HCT116 (cell line): ENCODE results near the gene CD44. TPM values are rescaled to one million over a fixed set of nuclear protein-coding genes. Genes with fewer than 3 reads are reported as not detected.

Experiments used
- ATAC-seq: fragments of 200-7000 bp; cut with Tn5 transposase; 2 replicates; pipeline ENCODE4 v1.9.1; 2020; ENCODE audit warnings: mild to moderate bottlenecking, moderate library complexity
- BruUV-seq: library from RNA; stranded (reverse); fragments of 400-500 nt; replicated peaks from 2 replicates; lab custom pipeline; 2021; lab: Mats Ljungman, UMichigan
- CTCF ChIA-PET: fragments of 300-600 bp; sonication (Branson Sonifier 250); formaldehyde crosslinking; loops from one replicate; lab custom pipeline; 2021; ENCODE audit warnings: antibody characterized with exemption; lab: Charles Lee
- POLR2A ChIA-PET: fragments of 300-600, 350-600 bp; sonication (Branson Sonifier 250); formaldehyde crosslinking; loops from one replicate; lab custom pipeline; 2021; ENCODE audit warnings: antibody characterized with exemption; lab: Charles Lee
- RAD21 ChIA-PET, 2 experiments: fragments of 300-600 bp; sonication (Branson Sonifier 250); formaldehyde crosslinking; loops; one replicate each; lab custom pipeline; 2023; ENCODE audit warnings: low total read pairs in 2 of 2; ENCODE audit not compliant: uncharacterized antibody in 2 of 2, unreplicated experiment in 2 of 2, low non-redundant PET in 1 of 2; lab: Charles Lee
- DNase-seq: peaks from one replicate; pipeline ENCODE4 v3.0.0-alpha.2; 2010; ENCODE audit warnings: low read depth, low spot score
- H2AFZ ChIP-seq: fragments of 200-600 bp; shearing (Covaris generic), sonication (generic); 2 replicates; pipeline ENCODE4 v1.6.1; 2017; ENCODE audit warnings: low read depth, mixed run types, mixed read lengths, antibody characterized with exemption, low read length; ENCODE audit not compliant: poor library complexity, severe bottlenecking
- H3K27ac ChIP-seq: 2 replicates; pipeline ENCODE4 v1.5.1; 2012; ENCODE audit warnings: low read depth, low read length
- H3K27me3 ChIP-seq: fragments of 200-600 bp; sonication (generic); 2 replicates; pipeline ENCODE4 v1.6.1; 2016; ENCODE audit warnings: mixed run types, low read length, mixed read lengths; ENCODE audit not compliant: insufficient read depth
- H3K36me3 ChIP-seq, 2 experiments: fragments of 200-500 bp in 1 of 2; fragments of 200-600 bp in 1 of 2; sonication (Bioruptor generic) in 1 of 2; sonication (generic) in 1 of 2; 2 replicates each; pipeline versions ENCODE4 v1.5.1 to v1.6.1; 2014 to 2016; ENCODE audit warnings: low read length in 2 of 2, inconsistent platforms in 1 of 2, mixed read lengths in 1 of 2, mixed run types in 1 of 2; ENCODE audit not compliant: insufficient read depth in 2 of 2, control insufficient read depth in 1 of 2
- H3K4me1 ChIP-seq, 2 experiments: fragments of 200-600 bp in 1 of 2; sonication (generic) in 1 of 2; 2 replicates each; pipeline versions ENCODE4 v1.5.1 to v1.6.1; 2012 to 2017; ENCODE audit warnings: low read length in 2 of 2, inconsistent platforms in 1 of 2, mild to moderate bottlenecking in 1 of 2, mixed read lengths in 1 of 2, mixed run types in 1 of 2, moderate library complexity in 1 of 2; ENCODE audit not compliant: insufficient read depth in 2 of 2, control insufficient read depth in 1 of 2
- H3K4me2 ChIP-seq: fragments of 200-600 bp; sonication (generic); 2 replicates; pipeline ENCODE4 v1.6.1; 2017; ENCODE audit warnings: mixed run types, low read length, mixed read lengths
- H3K4me3 ChIP-seq, 2 experiments: fragments of 200-600 bp in 1 of 2; sonication (generic) in 1 of 2; replicated peaks in 1 of 2; 2 replicates each; pipeline ENCODE4 v1.5.1; 2011 to 2016; ENCODE audit warnings: low read length in 2 of 2, control low read depth in 1 of 2, low read depth in 1 of 2, mild to moderate bottlenecking in 1 of 2, mixed read lengths in 1 of 2, mixed run types in 1 of 2
- H3K79me2 ChIP-seq: fragments of 200-600 bp; sonication (generic); 2 replicates; pipeline ENCODE4 v1.6.1; 2017; ENCODE audit warnings: mild to moderate bottlenecking, mixed run types, low read length, moderate library complexity, mixed read lengths; ENCODE audit not compliant: insufficient read depth
- H3K9ac ChIP-seq: fragments of 200-600 bp; sonication (generic); 2 replicates; pipeline ENCODE4 v1.6.1; 2016; ENCODE audit warnings: low read length, mixed read lengths
- H3K9me2 ChIP-seq: fragments of 200-600 bp; sonication (generic), shearing (Covaris generic); 2 replicates; pipeline ENCODE4 v1.6.1; 2017; ENCODE audit warnings: mixed run types, mild to moderate bottlenecking, moderate library complexity; ENCODE audit not compliant: insufficient read depth
- H3K9me3 ChIP-seq, 2 experiments: fragments of 200-500 bp in 1 of 2; fragments of 200-600 bp in 1 of 2; sonication (Bioruptor generic) in 1 of 2; sonication (generic) in 1 of 2; 2 replicates each; pipeline ENCODE4 v1.6.1; 2014 to 2017; ENCODE audit warnings: low read length in 2 of 2, mixed read lengths in 2 of 2, inconsistent platforms in 1 of 2, low read depth in 1 of 2, mild to moderate bottlenecking in 1 of 2, mixed run types in 1 of 2, moderate library complexity in 1 of 2; ENCODE audit not compliant: control insufficient read depth in 1 of 2, insufficient read depth in 1 of 2
- H4K20me1 ChIP-seq: fragments of 200-600 bp; sonication (generic), shearing (Covaris generic); 2 replicates; pipeline ENCODE4 v1.6.1; 2017; ENCODE audit warnings: mixed run types, mild to moderate bottlenecking, moderate library complexity; ENCODE audit not compliant: insufficient read depth
- CBX3 ChIP-seq: IDR thresholded peaks from 2 replicates; pipeline ENCODE4 v1.6.1; 2012; ENCODE audit warnings: low read depth
- CEBPB ChIP-seq: IDR thresholded peaks from 2 replicates; pipeline ENCODE4 v1.6.1; 2012; ENCODE audit warnings: low read depth
- ELF1 ChIP-seq: IDR thresholded peaks from 2 replicates; pipeline ENCODE4 v1.6.1; 2012; ENCODE audit warnings: low read depth, borderline replicate concordance
- JUND ChIP-seq: IDR thresholded peaks from 2 replicates; pipeline ENCODE4 v1.6.1; 2012
- REST ChIP-seq: IDR thresholded peaks from 2 replicates; pipeline ENCODE4 v1.6.1; 2012; ENCODE audit warnings: low read depth
- SP1 ChIP-seq: IDR thresholded peaks from 2 replicates; pipeline ENCODE4 v1.6.1; 2012; ENCODE audit warnings: low read depth
- YY1 ChIP-seq: IDR thresholded peaks from 2 replicates; pipeline ENCODE4 v1.6.1; 2011; ENCODE audit warnings: low read length, low read depth, moderate library complexity, mild to moderate bottlenecking; ENCODE audit not compliant: insufficient replicate concordance; ENCODE audit errors: extremely low read depth
- ZBTB33 ChIP-seq: IDR thresholded peaks from 2 replicates; pipeline ENCODE4 v1.6.1; 2011; ENCODE audit warnings: mild to moderate bottlenecking, low read length, moderate library complexity; ENCODE audit not compliant: insufficient replicate concordance; ENCODE audit errors: extremely low read depth
- intact Hi-C: fragments of 100-400 bp; cut with micrococcal nuclease; formaldehyde crosslinking; loops from 2 replicates; pipeline ENCODE4 v1.10.0; 2022
- total RNA-seq: library from RNA; stranded (reverse); gene quantifications from one replicate; pipeline ENCODE4 v1.2.1, GENCODE V29; 2021; ENCODE audit not compliant: unreplicated experiment

The CD44 gene
- total RNA-seq, 1 experiment from 2014 or later = 742 TPM

- BruUV-seq = no TSS peak
- Histone ChIP-seq H3K4me2 (peak overlapping the region; percentile 38; the same call in 1 of the 2 replicates), H3K79me2 (no peaks in the 10 kb centered on the region), H3K9me3 (no peaks in the 10 kb centered on the region), H3K9ac (no peak overlapping the region), H4K20me1 (no peaks in the 10 kb centered on the region), H3K27ac (no peak overlapping the region), H2AFZ (no peak overlapping the region), H3K9me2 (no peaks in the 10 kb centered on the region), H3K4me1 (peaks cover 26 to 39% of the 10 kb centered on the region in 2 experiments), H3K36me3 (no peaks in the 10 kb centered on the region), H3K4me3 (no peak overlapping the region), H3K27me3 (no peaks in the 10 kb centered on the region)
- no peak for ATAC-seq
- no peak for DNase-seq
- ChIA-PET RAD21 (interaction anchor here in 1 of 2 experiments (1.2 kb wide), 1 partner anchor 154 kb away, joined by 4 read pairs; no protein-coding TSS in a partner anchor), CTCF (interaction anchor here (0.7 to 1.5 kb wide), 4 partner anchors 70 to 310 kb away, joined by 3 to 7 read pairs (median 3); no protein-coding TSS in a partner anchor), POLR2A (interaction anchor here (1.3 kb wide), 1 partner anchor 9 kb away, joined by 3 read pairs; no protein-coding TSS in a partner anchor)
- intact Hi-C loops = loop anchor here (5.0 kb wide), 2 partner anchors 99 to 156 kb away; partner anchors contain the start of gene CD44
- TF ChIP-seq ZBTB33 = no peak
- TF ChIP-seq JUND = 0 out of 2 replicates have a peak, but pooled peaks have one; percentile 16
- no peak for TF ChIP-seq YY1
- TF ChIP-seq SP1 = 0 out of 2 replicates have a peak, but pooled peaks have one; percentile 17
Measured at GRCh38 chr11:35236667-35237003, 97.7 kb downstream of the CD44 start.

- RAD21 ChIA-PET = interaction anchor here in 1 of 2 experiments (1.2 kb wide), 1 partner anchor 240 kb away, joined by 3 read pairs; no protein-coding TSS in a partner anchor
- DNase-seq (no peak), ATAC-seq (no peak)
- Histone ChIP-seq H3K4me1 (peaks cover 26 to 39% of the 10 kb centered on the region in 2 experiments), H3K79me2 (no peaks in the 10 kb centered on the region), H3K4me2 (0 out of 2 replicates have a peak overlapping the region, but pooled peaks have one; percentile 60), H3K36me3 (no peaks in the 10 kb centered on the region), H3K9ac (no peak overlapping the region), H3K9me2 (no peaks in the 10 kb centered on the region), H2AFZ (peak overlapping the region; percentile 93), H3K27ac (no peak overlapping the region), H3K27me3 (no peaks in the 10 kb centered on the region), H3K9me3 (no peaks in the 10 kb centered on the region), H3K4me3 (no peak overlapping the region), H4K20me1 (no peaks in the 10 kb centered on the region)
- BruUV-seq = no TSS peak
- CTCF ChIA-PET = interaction anchor here (1.0 to 1.5 kb wide), 6 partner anchors 9 to 311 kb away, joined by 3 to 8 read pairs (median 4); no protein-coding TSS in a partner anchor
- intact Hi-C loops = loop anchor here (5.0 kb wide), 2 partner anchors 100 to 155 kb away; partner anchors contain the start of gene CD44
- POLR2A ChIA-PET = interaction anchor here (1.9 kb wide), 1 partner anchor 107 kb away, joined by 4 read pairs; no protein-coding TSS in a partner anchor
- TF ChIP-seq REST = no peak
- no peak for TF ChIP-seq ZBTB33
- no peak for TF ChIP-seq CEBPB
- TF ChIP-seq CBX3 = no peak
- TF ChIP-seq ELF1 = no peak
- TF ChIP-seq, all 23 proteins: peak for 0
Measured at GRCh38 chr11:35237351-35237750, 98.4 kb downstream of the CD44 start.
